ENCODE data around the gene CD7. TPM values are rescaled to one million over a fixed set of nuclear protein-coding genes. Genes with fewer than 3 reads are reported as not detected.

CD7 gene
- total RNA-seq, 1 donor from 2014 or later = not detected

- no peak overlapping the region for H3K4me2 ChIP-seq
- H2AFZ ChIP-seq (replicated peaks) = no peak overlapping the region
- no peaks in the 10 kb centered on the region for H3K36me3 ChIP-seq
- no peaks in the 10 kb centered on the region for H3K36me3 Mint-ChIP-seq
- H3K4me1 ChIP-seq = peaks cover 10% of the 10 kb centered on the region
- TF ChIP-seq EZH2 (IDR thresholded peaks at IDR 0.05) (no peak), CTCF (IDR thresholded peaks at IDR 0.05) (no peak)
- peaks cover 28% of the 10 kb centered on the region for H3F3A ChIP-seq (ENCODE audit: low read depth)
- H3K27ac ChIP-seq = no peak overlapping the region
- H3K79me2 ChIP-seq (ENCODE audit: low read depth) = no peaks in the 10 kb centered on the region
- H3K27me3 ChIP-seq = peaks cover 22% of the 10 kb centered on the region
- H3K27ac Mint-ChIP-seq = no peak overlapping the region
- H3K9me3 Mint-ChIP-seq = no peaks in the 10 kb centered on the region
- no peaks in the 10 kb centered on the region for H3K9me3 ChIP-seq (ENCODE audit: low read depth)
- H3K4me3 ChIP-seq = no peak overlapping the region
- no peak overlapping the region for H3K4me3 Mint-ChIP-seq
- peaks cover 12% of the 10 kb centered on the region for H3K4me1 Mint-ChIP-seq
- H4K20me1 ChIP-seq (ENCODE audit: low read depth) = no peaks in the 10 kb centered on the region
- no peak for DNase-seq (ENCODE audit: low spot score)
- no peak overlapping the region for H3K9ac ChIP-seq
- peaks cover 6% of the 10 kb centered on the region for H3K27me3 Mint-ChIP-seq (ENCODE audit: insufficient read depth, low read depth)
Observed at GRCh38 chr17:82321947-82322466, 4.6 kb upstream of the CD7 start.

DNA sequence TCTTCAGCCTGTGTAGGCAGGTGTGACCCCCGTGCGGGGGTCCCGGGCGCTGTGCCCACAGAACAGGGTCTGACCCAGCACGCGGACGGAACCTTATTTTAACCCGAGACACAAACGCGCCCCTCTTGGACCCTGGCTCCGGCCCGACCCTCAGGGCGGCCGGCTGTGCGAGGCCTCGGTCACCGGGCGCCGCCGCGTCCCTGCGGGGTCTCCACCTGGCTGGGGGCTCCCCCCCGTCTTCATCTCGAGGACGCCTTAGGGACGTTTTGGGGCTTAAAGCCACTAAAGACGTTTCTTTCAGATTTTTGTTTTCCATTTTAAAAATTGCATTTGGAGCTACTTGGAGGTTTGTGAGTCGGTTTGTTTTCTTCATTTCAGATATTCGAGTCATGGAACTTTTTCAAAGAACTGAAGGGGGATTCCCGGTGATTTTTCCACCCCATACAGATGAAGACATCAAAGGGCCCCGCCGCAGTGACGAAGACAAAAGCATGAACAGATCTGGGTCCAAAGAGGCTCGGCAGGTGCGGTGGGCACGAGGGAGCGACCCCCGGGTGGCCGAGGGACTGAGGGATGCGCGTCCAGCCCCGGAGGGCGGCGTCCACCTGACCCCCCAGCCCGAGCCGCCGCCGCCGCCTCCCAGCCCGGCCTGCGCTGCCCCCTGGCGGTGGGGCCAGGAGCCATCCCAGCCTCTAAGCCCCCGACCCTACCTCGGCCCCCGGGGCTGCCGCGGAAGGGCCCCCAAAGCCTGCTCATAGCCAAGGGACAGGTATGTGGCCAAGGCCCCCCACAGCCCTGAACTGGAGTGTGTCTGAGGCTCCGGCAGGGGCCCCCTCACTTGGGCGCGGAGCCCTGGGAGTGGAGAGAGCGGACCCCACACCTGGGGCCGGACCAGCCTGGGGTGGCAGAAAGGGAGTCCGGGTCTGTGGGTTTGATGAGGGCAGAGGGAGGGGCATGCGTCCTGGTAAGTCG lies 3.8 kb upstream of the CD7 start:
- peaks cover 8% of the 10 kb centered on the region for H3K27me3 Mint-ChIP-seq (ENCODE audit: insufficient read depth, low read depth)
- peak; percentile 63 for DNase-seq (ENCODE audit: low spot score)
- no peaks in the 10 kb centered on the region for H4K20me1 ChIP-seq (ENCODE audit: low read depth)
- peaks cover 12% of the 10 kb centered on the region for H3K4me1 Mint-ChIP-seq
- peak overlapping the region; percentile 81 for H3K27ac Mint-ChIP-seq
- H3K27ac ChIP-seq = no peak overlapping the region
- H3K9me3 ChIP-seq (ENCODE audit: low read depth) = no peaks in the 10 kb centered on the region
- H3K4me3 ChIP-seq = no peak overlapping the region
- H3F3A ChIP-seq (ENCODE audit: low read depth) = peaks cover 28% of the 10 kb centered on the region
- no peak overlapping the region for H3K9ac ChIP-seq
- no peaks in the 10 kb centered on the region for H3K9me3 Mint-ChIP-seq
- H3K36me3 ChIP-seq = no peaks in the 10 kb centered on the region
- H3K4me1 ChIP-seq = peaks cover 12% of the 10 kb centered on the region
- no peak overlapping the region for H3K4me3 Mint-ChIP-seq
- H3K27me3 ChIP-seq = peaks cover 22% of the 10 kb centered on the region
- H2AFZ ChIP-seq (replicated peaks) = peak overlapping the region; percentile 26
- no peaks in the 10 kb centered on the region for H3K36me3 Mint-ChIP-seq
- TF ChIP-seq EZH2phosphoT487 (IDR thresholded peaks at IDR 0.05) = no peak
- peak; percentile 88 for TF ChIP-seq CTCF (IDR thresholded peaks at IDR 0.05)
- TF ChIP-seq EZH2 (IDR thresholded peaks at IDR 0.05) = no peak
- no peaks in the 10 kb centered on the region for H3K79me2 ChIP-seq (ENCODE audit: low read depth)
- peak overlapping the region; percentile 60 for H3K4me2 ChIP-seq

DNA sequence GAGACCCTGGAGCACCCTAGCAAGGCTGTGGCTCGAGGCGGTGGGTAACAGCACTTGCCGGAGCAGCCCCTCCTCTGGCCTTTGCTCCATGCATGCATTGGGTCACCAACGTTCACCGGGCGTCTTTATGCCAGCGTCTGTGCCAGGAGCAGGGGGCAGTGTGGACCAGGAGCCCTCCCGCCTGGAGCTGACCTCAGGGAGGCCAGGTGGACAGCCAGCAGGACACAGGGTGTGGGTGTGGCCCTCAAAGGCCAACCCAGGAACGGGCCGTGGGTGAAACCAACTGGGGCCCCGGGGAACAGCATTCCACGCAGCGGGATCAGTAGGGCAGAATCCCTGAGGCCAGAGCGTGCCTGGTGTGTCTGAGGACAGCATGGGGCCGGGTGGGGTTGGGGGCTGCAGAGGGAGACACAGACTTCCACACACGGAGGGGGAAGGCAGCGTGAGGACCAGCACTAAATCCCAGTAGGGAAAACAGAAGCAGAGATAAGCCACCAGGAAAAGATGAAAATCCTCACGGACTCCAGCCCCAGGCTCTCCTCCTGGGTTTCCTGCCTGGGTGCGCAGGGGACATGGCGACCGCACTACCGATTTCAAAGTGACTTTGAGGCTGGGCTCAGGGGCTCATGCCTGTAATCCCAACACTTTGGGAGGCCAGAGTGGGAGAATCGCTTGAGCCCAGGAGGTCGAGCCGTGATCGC lies 2.9 kb upstream of the CD7 start:
- H4K20me1 ChIP-seq (ENCODE audit: low read depth) = no peaks in the 10 kb centered on the region
- H3K9me3 ChIP-seq (ENCODE audit: low read depth) = no peaks in the 10 kb centered on the region
- no peaks in the 10 kb centered on the region for H3K36me3 ChIP-seq
- Mint-ChIP-seq H3K27me3 (ENCODE audit: insufficient read depth, low read depth) (peaks cover 8% of the 10 kb centered on the region), H3K4me1 (peaks cover 21% of the 10 kb centered on the region), H3K36me3 (no peaks in the 10 kb centered on the region), H3K27ac (no peak overlapping the region), H3K4me3 (no peak overlapping the region), H3K9me3 (no peaks in the 10 kb centered on the region)
- H2AFZ ChIP-seq (replicated peaks) = no peak overlapping the region
- H3K79me2 ChIP-seq (ENCODE audit: low read depth) = no peaks in the 10 kb centered on the region
- no peak overlapping the region for H3K4me3 ChIP-seq
- H3K9ac ChIP-seq = no peak overlapping the region
- peaks cover 28% of the 10 kb centered on the region for H3F3A ChIP-seq (ENCODE audit: low read depth)
- no peak for DNase-seq (ENCODE audit: low spot score)
- H3K4me2 ChIP-seq = no peak overlapping the region
- H3K4me1 ChIP-seq = peaks cover 22% of the 10 kb centered on the region
- H3K27me3 ChIP-seq = peaks cover 22% of the 10 kb centered on the region
- H3K27ac ChIP-seq = no peak overlapping the region
- no peak for TF ChIP-seq EZH2phosphoT487 (IDR thresholded peaks at IDR 0.05)
- TF ChIP-seq EZH2 (IDR thresholded peaks at IDR 0.05) = no peak
- no peak for TF ChIP-seq CTCF (IDR thresholded peaks at IDR 0.05)

Data from neural progenitor cell (in vitro differentiated cells).